Globus pallidus (tissue), 1 donor: ENCODE measurements around the gene TNS1.
"Not testable (repeated sequence)": the region's sequence is repeated elsewhere in the genome, so short reads cannot be mapped to it uniquely, and the experiment has no call there.

Source experiments
- DNase-seq: peaks from one replicate; pipeline ENCODE4 v3.0.0-alpha.2; 2015; ENCODE audit warnings: low spot score

The TNS1 gene

GRCh38 chr2:218002845-218003180, at the start of gene TNS1:
TSS of gene TNS1 (minus strand) at chr2:218002995. CDS start at chr2:218002872, 123 bp downstream.
- DNase-seq: no peak

GRCh38 chr2:218051903-218052302, 49.1 kb upstream of the TNS1 start:
- no peak for DNase-seq

GRCh38 chr2:218047536-218048225, 44.9 kb upstream of the TNS1 start:
- no peak for DNase-seq

GRCh38 chr2:218046238-218046637, 43.4 kb upstream of the TNS1 start:
- peak; percentile 24 for DNase-seq

- DNase-seq: not testable (repeated sequence)
These were observed 41.8 kb upstream of the TNS1 start for GRCh38 chr2:218044599-218044998.

GRCh38 chr2:218043701-218044109, 40.9 kb upstream of the TNS1 start:
- DNase-seq: no peak

- DNase-seq: no peak
These were observed 40.3 kb upstream of the TNS1 start for GRCh38 chr2:218043100-218043499.

GRCh38 chr2:218041302-218042168, 38.7 kb upstream of the TNS1 start:
- no peak for DNase-seq

GRCh38 chr2:218040883-218041282, 38.1 kb upstream of the TNS1 start:
- no peak for DNase-seq

- DNase-seq: no peak
These were observed 36.4 kb upstream of the TNS1 start for GRCh38 chr2:218039171-218039570.

GRCh38 chr2:218036371-218036770, 33.6 kb upstream of the TNS1 start:
- DNase-seq: no peak

GRCh38 chr2:218035463-218036100, 32.8 kb upstream of the TNS1 start:
- no peak for DNase-seq

GRCh38 chr2:218034497-218035213, 31.9 kb upstream of the TNS1 start:
- DNase-seq: peak; percentile 69

- no peak for DNase-seq
These were observed 31.0 kb upstream of the TNS1 start for GRCh38 chr2:218033590-218034496.

- no peak for DNase-seq
These were observed 30.4 kb upstream of the TNS1 start for GRCh38 chr2:218033208-218033589.

- no peak for DNase-seq
These were observed 29.8 kb upstream of the TNS1 start for GRCh38 chr2:218032336-218033171.

- DNase-seq: no peak
These were observed 29.0 kb upstream of the TNS1 start for GRCh38 chr2:218031771-218032257.

GRCh38 chr2:218031261-218031660, 28.5 kb upstream of the TNS1 start:
- no peak for DNase-seq

- no peak for DNase-seq
These were observed 27.8 kb upstream of the TNS1 start for GRCh38 chr2:218030409-218031195.
